ENCODE results near the gene NR2F1-AS1.
A peak's percentile ranks its signal among the peaks of the same experiment; 100 is the strongest.

The NR2F1-AS1 gene

DNA sequence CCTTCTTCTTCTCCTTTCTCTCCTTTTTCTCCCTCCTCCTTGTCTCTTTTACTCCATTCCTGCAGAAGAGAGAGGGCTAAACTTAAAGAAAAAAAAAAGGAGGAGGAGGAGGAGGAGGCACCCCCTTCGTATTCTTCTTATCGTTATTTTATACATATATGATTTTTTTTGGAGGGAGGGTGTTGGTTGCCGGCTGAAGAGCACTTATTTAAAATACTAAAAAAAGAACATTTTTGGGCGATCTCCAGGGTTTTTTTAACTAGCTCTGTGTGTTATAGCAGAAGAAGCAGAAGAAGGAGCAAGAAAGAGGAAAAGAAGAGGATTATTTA is 2.4 kb upstream of the NR2F1-AS1 start:
- H3K4me3 ChIP-seq (ENCODE audit: low read length): peak overlapping the region; percentile 93
- TF ChIP-seq, protein P1, sequence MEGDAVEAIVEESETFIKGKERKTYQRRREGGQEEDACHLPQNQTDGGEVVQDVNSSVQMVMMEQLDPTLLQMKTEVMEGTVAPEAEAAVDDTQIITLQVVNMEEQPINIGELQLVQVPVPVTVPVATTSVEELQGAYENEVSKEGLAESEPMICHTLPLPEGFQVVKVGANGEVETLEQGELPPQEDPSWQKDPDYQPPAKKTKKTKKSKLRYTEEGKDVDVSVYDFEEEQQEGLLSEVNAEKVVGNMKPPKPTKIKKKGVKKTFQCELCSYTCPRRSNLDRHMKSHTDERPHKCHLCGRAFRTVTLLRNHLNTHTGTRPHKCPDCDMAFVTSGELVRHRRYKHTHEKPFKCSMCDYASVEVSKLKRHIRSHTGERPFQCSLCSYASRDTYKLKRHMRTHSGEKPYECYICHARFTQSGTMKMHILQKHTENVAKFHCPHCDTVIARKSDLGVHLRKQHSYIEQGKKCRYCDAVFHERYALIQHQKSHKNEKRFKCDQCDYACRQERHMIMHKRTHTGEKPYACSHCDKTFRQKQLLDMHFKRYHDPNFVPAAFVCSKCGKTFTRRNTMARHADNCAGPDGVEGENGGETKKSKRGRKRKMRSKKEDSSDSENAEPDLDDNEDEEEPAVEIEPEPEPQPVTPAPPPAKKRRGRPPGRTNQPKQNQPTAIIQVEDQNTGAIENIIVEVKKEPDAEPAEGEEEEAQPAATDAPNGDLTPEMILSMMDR (conservative IDR thresholded peaks at IDR 0.05; ENCODE audit: low read depth, low read length): no peak
- no peak for DNase-seq (ENCODE audit: low read depth)

DNA sequence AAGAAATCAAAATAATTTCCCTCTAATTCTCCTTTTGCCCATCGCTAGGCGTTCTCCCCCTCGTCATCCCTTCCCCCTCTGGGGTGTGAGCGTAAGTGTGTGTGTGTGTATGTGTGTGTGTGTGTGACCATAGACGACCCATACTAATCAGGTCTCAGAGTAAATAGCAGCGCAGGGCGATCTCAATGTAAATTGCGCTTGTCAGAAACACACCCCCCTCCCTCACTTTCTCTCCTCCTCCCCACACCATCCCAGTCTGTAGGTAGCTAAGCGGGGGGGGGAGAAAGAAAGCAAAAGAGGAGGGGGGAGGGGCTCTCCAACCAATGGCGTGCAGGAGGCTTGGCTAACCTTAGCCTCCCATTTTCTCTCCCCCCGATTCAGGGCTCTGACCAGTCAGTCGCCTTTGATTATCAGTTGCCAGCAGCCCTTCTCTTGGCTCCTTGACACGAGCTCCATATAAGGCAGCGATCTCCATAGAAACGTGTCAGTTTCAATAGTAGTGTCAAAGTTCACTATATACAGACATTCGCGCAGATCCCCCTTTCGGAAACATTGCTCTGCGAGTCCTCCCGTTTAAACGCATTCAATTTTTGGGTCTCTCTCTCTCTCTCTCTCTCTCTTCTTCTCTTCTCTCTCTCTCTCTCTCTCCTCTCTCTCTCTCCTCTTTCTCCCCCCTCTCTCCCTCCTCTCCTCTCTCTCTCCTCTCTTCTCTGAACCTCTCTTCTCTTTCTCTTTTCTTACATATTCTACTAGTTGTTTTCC is 1.8 kb upstream of the NR2F1-AS1 start, which contains the start of gene NR2F1:
Gene NR2F1 (plus strand): TSS at position 546 of the 762 bp plus-strand sequence. CDS start 1,802 bp downstream, outside the sequence.
- peak; percentile 95 for DNase-seq (ENCODE audit: low read depth)
- TF ChIP-seq, protein P1 (conservative IDR thresholded peaks at IDR 0.05; ENCODE audit: low read depth, low read length): no peak
- H3K4me3 ChIP-seq (ENCODE audit: low read length): peak within 1 kb of the TSS; percentile 93

DNA sequence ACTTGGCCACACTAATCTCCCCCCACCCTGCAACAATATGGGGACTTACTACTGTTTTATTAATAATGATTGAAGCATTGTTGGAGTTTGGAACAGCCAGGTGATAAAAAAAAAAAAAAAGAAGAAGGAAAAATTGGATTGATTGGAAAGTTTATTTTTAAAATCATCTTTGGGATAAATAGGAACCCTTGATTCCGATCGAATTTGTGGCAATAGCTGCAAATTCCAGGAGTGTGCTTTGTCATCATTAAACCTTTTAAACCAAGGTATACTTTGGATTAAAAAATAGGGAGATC is 1.1 kb upstream of the NR2F1-AS1 start:
- TF ChIP-seq, protein P1 (conservative IDR thresholded peaks at IDR 0.05; ENCODE audit: low read depth, low read length): no peak
- peak overlapping the region; percentile 93 for H3K4me3 ChIP-seq (ENCODE audit: low read length)
- DNase-seq (ENCODE audit: low read depth): no peak

DNA sequence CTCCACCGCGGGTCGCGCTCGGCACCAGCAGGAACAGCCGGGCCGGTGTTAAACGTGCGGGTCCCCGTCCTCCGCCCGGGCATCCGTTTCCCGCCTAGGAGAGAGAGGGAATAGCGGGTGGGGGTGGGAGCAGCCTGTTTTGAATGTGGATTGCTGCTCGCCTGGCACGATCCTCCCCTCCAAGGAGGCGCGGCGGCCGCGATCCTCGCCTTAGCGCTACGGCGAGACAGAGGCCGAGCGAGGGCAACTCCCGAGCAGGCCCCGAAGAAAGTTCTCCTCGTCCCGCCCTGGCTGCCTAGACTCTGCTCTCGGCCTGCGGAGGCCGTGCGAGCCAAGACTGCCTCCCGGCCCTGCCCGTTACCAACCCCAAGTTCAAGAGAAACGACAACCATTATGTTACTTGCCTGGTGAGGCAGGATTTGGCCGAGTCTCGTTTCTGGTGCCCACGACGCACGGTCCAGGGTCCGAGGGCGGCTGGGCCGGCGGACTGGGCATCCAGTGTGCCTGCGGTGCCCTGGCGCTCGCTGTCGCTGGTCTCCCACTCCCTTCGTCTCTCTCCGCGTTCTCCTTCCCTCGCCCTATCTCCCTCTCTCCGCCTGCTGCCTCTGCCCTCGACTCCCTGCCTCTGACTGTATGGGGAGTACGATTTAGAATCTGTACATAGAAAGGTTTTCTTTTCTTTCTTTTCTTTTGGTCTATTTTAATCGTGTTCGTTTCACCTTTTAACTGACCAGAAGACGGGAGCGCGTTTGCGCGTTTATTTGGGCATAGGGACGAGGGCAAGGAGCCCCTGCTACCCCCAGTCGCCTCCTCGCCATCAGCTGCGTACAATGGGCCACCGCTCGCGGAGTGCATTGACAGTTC is 724 bp downstream of the NR2F1-AS1 start:
- TF ChIP-seq, protein P1 (conservative IDR thresholded peaks at IDR 0.05; ENCODE audit: low read depth, low read length): no peak
- DNase-seq (ENCODE audit: low read depth): no peak
- H3K4me3 ChIP-seq (ENCODE audit: low read length): peak overlapping the region; percentile 93

DNA sequence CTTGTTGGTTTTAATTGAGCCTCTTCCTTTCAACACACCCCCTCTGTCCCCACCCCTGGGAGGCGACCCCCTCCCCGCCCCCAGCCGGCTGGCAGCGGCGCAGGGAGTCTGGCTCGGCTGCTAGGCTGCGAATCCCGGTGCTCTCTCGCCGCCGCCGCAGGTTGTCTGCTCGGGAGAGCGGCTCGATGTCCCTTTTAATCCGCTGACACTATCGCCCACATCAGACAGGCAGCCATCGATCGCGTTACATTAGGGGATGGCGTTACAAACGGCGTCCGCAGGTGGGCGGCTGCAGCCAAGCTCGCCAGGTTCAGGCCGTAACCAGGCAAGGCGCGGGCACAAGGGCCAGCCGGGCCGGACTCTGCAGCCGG is 1.3 kb downstream of the NR2F1-AS1 start:
- peak overlapping the region; percentile 93 for H3K4me3 ChIP-seq (ENCODE audit: low read length)
- TF ChIP-seq, protein P1 (conservative IDR thresholded peaks at IDR 0.05; ENCODE audit: low read depth, low read length): no peak
- DNase-seq (ENCODE audit: low read depth): no peak

DNA sequence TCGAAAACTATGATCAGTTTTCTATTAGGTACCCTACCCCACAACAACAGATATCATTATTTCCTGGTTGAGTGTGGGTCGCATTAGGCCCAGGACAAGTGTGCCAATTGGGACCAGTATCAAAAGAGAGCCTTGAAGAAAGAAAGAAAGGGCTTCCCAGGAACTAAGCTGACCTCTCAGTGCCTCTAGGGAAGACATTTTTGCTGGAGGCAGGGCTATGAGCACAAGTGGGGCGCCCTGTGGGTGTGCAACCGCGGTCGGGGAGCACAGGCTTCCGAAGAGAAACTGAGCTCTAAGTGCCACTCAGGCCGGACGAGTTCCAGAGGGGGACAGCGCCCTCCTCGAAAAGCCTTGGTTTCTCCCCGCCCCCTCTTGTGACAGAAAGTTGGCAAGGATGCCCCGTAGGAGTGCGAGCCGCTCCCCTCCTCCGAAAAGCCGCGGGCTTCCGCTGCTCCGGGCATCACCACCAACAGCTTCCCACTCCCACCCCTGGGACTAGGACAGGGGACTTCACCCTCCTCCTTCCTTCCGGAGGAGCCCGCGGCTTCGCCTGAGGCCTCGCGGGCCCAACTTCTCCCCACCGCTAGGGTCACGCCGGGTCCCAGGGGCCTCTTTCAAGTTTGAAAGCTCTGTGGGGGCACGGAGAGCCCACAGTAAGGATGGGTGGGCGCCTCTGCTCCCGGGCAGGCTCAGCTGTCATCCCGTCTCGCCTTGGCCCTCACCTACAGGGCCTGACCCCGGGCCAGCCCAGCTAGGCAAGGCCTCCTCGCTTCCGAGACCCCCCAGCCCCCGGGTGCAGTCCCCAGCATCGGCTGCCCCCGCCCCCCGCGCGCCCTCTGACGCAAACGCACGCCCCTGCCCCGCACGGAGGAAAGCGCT is 2.0 kb downstream of the NR2F1-AS1 start:
- TF ChIP-seq, protein P1 (conservative IDR thresholded peaks at IDR 0.05; ENCODE audit: low read depth, low read length): peak; percentile 17
- DNase-seq (ENCODE audit: low read depth): no peak
- peak overlapping the region; percentile 93 for H3K4me3 ChIP-seq (ENCODE audit: low read length)

All from retinal pigment epithelial cell (primary cell).